Pons (tissue), 1 donor: Measurements from ENCODE around the gene FAH.
A peak's percentile ranks its signal among the peaks of the same experiment; 100 is the strongest.

Experiments used
- DNase-seq: peaks from one replicate; pipeline ENCODE4 v3.0.0-alpha.2; 2016; ENCODE audit warnings: low spot score

FAH gene

GRCh38 chr15:80173022-80173759 is 20.4 kb downstream of the FAH start:
- DNase-seq, result no peak

- DNase-seq, result no peak
Observed at GRCh38 chr15:80174017-80174746, 21.4 kb downstream of the FAH start.

GRCh38 chr15:80175436-80175835 is 22.6 kb downstream of the FAH start:
- no peak for DNase-seq

GRCh38 chr15:80176443-80176842 is 23.6 kb downstream of the FAH start:
- no peak for DNase-seq

DNA sequence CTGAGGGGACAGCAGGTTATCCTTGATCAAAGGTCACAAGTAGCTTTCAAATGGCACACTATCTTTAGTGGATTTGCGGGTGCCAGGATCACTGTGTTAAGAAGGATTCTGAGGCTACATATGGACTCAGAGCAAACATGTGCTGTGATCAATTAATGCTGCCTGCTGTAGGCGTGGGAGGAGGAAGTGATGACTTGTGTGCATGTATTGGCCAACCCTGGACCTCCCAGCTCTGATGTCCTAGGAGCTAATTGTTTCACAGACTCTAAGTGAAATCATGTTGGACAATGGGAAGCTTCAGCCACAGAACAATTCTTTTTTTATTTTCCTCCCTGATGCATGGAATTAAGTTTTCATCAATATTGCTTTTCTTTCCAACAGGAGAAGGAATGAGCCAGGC is 24.4 kb downstream of the FAH start:
- no peak for DNase-seq

GRCh38 chr15:80179025-80179759 is 26.4 kb downstream of the FAH start:
- no peak for DNase-seq

- no peak for DNase-seq
Observed at GRCh38 chr15:80179935-80180334, 27.1 kb downstream of the FAH start.

- DNase-seq, result no peak
Observed at GRCh38 chr15:80180468-80180867, 27.7 kb downstream of the FAH start.

- DNase-seq, result no peak
Observed at GRCh38 chr15:80180986-80181385, 28.2 kb downstream of the FAH start.

DNA sequence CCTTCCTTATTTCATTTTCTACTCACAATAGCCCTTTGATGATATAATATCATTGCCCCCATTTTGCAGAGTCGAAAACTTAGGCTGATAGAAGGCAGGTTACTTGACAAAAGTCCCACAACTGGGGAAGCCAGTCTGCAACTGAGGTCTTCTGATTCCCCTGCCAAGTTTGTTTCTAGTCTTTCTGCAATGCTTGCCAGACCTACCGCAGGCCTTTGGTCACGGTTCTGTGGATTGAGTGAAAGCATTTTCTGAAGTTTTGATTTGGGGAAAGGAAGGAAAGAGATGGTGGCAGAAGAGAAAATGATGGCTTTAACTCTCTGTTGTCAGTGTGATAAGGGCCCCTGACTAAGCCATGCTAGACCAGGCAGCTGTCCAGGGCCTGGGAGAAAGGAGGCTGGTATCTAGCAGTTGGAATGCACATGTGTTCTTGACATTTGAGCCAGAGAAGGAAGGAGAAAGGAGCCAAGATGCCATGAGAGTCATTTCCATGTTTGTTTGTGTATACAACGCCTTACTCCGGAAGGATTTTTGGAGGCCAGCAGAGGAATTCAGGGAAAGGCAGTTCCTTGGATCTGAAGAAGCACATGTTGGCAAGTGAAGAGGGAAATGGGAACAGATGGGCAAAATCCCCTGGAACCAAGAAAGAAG is 29.9 kb downstream of the FAH start:
- DNase-seq, result no peak

DNA sequence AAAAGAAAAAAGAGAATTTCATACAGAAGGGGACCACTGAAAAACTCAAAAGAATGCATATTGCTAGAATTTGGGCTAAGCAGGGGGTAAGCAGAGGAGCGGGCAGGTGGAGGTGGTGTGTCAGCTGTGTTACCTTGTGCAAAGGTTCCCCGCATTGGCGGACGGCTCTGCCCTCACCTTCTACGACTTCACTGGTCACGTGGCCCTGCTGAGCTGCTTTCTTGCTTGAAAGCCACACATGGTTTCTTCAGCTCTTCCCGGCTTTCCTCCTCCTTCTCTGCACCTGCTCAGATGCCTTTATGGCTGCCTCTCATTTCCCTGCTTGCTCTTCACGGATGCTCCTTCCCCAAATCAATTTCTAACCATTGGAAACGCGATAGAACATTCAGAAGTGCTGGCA is 30.5 kb downstream of the FAH start:
- DNase-seq, result no peak

GRCh38 chr15:80183886-80184285 is 31.1 kb downstream of the FAH start:
- DNase-seq, result peak; percentile 33

DNA sequence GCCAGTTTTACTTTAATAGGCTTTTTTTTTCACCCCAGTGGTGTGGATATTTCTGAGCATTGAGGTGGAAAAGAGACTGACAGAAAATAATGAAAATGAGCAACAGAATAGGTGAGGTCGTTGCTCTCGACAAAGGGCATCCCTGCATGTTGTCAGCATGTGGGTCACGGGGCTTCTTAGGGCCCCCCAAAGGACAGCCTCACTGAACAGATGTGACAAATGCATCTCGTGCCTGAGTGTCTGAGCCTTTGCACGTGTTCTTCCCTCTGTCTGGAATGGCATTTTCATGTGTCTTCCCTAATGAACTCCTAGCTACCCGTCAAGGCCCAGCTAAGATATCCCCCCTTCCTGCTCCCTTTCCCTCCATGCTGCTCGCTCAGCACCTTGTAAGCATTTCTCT is 31.8 kb downstream of the FAH start:
- DNase-seq, result no peak

- no peak for DNase-seq
Observed at GRCh38 chr15:80185152-80185551, 32.4 kb downstream of the FAH start.

DNA sequence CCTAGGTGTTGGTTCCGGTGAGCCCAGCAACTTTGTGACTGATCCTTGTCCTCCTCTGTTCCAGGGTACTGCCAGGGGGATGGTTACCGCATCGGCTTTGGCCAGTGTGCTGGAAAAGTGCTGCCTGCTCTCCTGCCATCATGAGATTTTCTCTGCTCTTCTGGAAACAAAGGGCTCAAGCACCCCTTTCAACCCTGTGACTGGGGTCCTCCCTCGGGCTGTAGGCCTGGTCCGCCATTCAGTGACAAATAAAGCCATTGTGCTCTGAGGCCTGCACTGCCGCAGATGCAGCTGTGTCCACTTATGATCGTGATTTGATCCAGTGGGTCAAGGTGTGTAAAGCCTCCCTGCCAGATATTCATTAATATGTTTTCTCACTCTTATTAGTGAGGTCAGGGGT is 33.3 kb downstream of the FAH start:
- DNase-seq, result peak; percentile 61

GRCh38 chr15:80186597-80186996 is 33.8 kb downstream of the FAH start:
- DNase-seq, result no peak

- DNase-seq, result no peak
Observed at GRCh38 chr15:80188251-80188650, 35.5 kb downstream of the FAH start.

DNA sequence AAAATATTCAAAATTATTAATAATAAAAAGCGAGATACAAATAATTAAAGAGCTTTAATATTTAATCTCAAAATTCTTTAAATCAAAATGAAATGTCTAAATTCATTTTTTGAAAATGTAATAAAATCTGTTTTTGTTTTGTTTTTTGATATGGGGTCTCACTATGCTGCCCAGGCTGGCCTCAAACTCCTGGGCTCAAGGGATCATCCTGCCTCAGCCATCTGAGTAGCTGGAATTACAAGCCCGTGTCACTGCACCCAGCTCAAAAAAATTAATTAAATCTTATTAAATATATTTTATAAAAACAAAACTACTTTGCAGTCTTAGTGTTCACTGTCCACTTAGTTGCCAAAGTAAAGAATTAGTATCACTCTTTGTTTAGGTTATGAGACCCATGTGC is 38.4 kb downstream of the FAH start:
- DNase-seq, result no peak

DNA sequence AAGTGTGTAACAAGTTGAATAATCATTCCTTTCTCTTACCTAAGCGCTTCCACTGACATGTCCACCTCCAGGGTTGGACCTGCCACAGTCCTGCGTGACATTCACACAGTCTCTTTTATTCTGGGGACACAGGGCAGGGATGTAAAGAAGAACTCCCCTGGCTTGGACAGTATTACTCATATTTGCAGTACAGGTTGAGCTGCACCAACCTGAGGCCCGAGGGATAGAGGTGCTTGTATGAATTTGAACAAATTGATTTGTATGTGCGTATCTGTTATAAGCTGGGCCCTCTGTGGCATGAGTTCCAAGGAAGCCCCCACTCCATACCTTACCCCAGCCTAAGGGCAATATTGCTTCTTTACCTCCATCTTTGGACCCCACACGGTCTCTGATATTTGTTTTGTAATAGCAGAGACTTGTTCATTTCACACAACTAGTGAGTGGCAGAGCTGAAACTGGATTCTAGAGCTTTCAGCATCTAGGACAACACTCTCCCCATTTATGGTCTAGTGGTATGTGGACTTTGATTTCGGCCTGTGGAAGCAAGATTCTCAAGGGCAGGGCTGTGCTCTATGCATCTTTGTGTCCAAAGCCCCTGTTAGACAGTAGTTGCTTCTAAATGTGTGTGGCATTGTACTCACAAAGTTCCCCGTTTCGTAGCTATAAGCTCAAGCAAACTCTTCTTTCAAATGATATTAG is 39.2 kb downstream of the FAH start:
- no peak for DNase-seq

GRCh38 chr15:80194186-80194585 is 41.4 kb downstream of the FAH start:
- DNase-seq, result no peak

DNA sequence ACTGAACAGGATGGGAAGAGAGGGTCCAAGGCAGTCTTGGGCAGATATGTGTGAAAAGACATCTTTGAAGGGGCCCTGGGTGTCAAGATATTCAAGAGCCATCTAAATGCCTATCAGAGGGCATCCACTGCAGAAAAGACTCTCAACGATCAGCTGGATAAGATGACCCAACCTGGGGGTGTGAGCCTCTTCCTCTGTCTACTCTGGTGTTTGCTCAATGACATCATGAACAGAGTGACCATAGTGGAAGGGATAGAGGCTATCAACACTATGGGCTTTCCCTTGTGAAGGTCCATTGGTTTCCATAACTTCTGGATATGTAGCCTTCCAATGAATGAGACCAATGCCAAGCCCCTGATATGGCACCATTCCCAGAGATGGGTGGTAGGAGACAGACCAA is 42.1 kb downstream of the FAH start:
- DNase-seq, result no peak

GRCh38 chr15:80199366-80199765 is 46.6 kb downstream of the FAH start:
- DNase-seq, result no peak
